Measurements from ENCODE around the gene CORO2A. TPM values are rescaled to one million over a fixed set of nuclear protein-coding genes. Genes with fewer than 3 reads are reported as not detected.
A peak's percentile ranks its signal among the peaks of the same experiment; 100 is the strongest.
"Not testable (repeated sequence)": the region's sequence is repeated elsewhere in the genome, so short reads cannot be mapped to it uniquely, and the experiment has no call there.

The CORO2A gene
- total RNA-seq, 2 experiments from 2014 or later = 6.8 to 8.5 TPM

- intact Hi-C loops (cut with DNase I, micrococcal nuclease) = no loop called here
- peak overlapping the region; percentile 35 for H3K4me3 ChIP-seq (ENCODE audit: low read length)
- peaks cover 43% of the 10 kb centered on the region for H3K4me1 ChIP-seq (ENCODE audit: insufficient read depth, low read length)
- Mint-ChIP-seq H3K27ac (no peak overlapping the region), H3K4me3 (no peak overlapping the region), H3K27me3 (no peaks in the 10 kb centered on the region), H3K36me3 (ENCODE audit: low read depth) (peaks cover 81% of the 10 kb centered on the region), H3K4me1 (ENCODE audit: low read depth) (peaks cover 57% of the 10 kb centered on the region), H3K9me3 (no peaks in the 10 kb centered on the region)
- ATAC-seq (ENCODE audit: poor library complexity) (no peak), DNase-seq (no peak)
- ChIA-PET POLR2A (interaction anchor here (3.4 kb wide), 1 partner anchor 10 kb away, joined by 16 read pairs; no protein-coding TSS in a partner anchor), CTCF (interaction anchor here (0.7 kb wide), 1 partner anchor 13 kb away, joined by 3 read pairs; no protein-coding TSS in a partner anchor)
- no peaks in the 10 kb centered on the region for H3K27me3 ChIP-seq (ENCODE audit: control insufficient read depth in 1 of 2, insufficient read depth in 2 of 2, low read length in 2 of 2)
- TF ChIP-seq CTCF (IDR thresholded peaks at IDR 0.05) = no peak
- no peaks in the 10 kb centered on the region for H3K9me3 ChIP-seq (ENCODE audit: control insufficient read depth in 1 of 2, insufficient read depth in 1 of 2, low read length in 2 of 2)
- peak overlapping the region in 1 of 2 donors; percentile 42 for H3K27ac ChIP-seq (ENCODE audit: low read depth in 1 of 2, low read length in 2 of 2)
- peaks cover 71% of the 10 kb centered on the region for H3K36me3 ChIP-seq (ENCODE audit: insufficient read depth, low read length)
These were observed 100.5 kb downstream of the CORO2A start for GRCh38 chr9:98091735-98092612.

DNA sequence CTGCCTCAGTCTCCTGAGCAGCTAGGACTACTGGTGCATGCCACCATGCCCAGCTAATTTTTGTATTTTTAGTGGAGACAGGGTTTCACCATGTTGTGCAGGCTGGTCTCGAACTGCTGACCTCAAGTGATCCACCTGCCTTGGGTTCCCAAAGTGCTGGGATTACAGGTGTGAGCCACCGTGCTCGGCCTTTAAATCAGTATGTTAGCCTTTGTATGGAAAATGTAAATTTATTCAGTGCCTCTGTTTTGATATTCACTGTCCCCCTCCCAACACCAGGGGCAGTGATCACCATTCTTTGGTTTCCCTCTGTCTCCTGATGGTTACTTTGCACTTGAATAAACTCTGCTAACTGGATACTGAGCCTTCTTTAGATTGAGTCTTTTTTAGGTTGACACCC is 101.8 kb downstream of the CORO2A start:
- CTCF ChIA-PET = interaction anchor here (1.6 kb wide), 1 partner anchor 11 kb away, joined by 7 read pairs; no protein-coding TSS in a partner anchor
- peaks cover 81% of the 10 kb centered on the region for H3K36me3 Mint-ChIP-seq (ENCODE audit: low read depth)
- H3K36me3 ChIP-seq (ENCODE audit: insufficient read depth, low read length) = peaks cover 70% of the 10 kb centered on the region
- H3K4me3 Mint-ChIP-seq; H3K27ac ChIP-seq (ENCODE audit: low read depth in 1 of 2, low read length in 2 of 2); intact Hi-C loops (cut with DNase I, micrococcal nuclease); DNase-seq; H3K9me3 Mint-ChIP-seq; H3K27me3 ChIP-seq (ENCODE audit: control insufficient read depth in 1 of 2, insufficient read depth in 2 of 2, low read length in 2 of 2); H3K4me3 ChIP-seq (ENCODE audit: low read length); H3K27me3 Mint-ChIP-seq; H3K9me3 ChIP-seq (ENCODE audit: control insufficient read depth in 1 of 2, insufficient read depth in 1 of 2, low read length in 2 of 2): not testable (repeated sequence)
- ATAC-seq (ENCODE audit: poor library complexity) = peak; percentile 37
- H3K27ac Mint-ChIP-seq = peak overlapping the region; percentile 39
- peaks cover 52% of the 10 kb centered on the region for H3K4me1 Mint-ChIP-seq (ENCODE audit: low read depth)
- POLR2A ChIA-PET = interaction anchor here (1.0 to 3.4 kb wide), 2 partner anchors 11 to 166 kb away, joined by 3 to 16 read pairs; no protein-coding TSS in a partner anchor
- peaks cover 31% of the 10 kb centered on the region for H3K4me1 ChIP-seq (ENCODE audit: insufficient read depth, low read length)

DNA sequence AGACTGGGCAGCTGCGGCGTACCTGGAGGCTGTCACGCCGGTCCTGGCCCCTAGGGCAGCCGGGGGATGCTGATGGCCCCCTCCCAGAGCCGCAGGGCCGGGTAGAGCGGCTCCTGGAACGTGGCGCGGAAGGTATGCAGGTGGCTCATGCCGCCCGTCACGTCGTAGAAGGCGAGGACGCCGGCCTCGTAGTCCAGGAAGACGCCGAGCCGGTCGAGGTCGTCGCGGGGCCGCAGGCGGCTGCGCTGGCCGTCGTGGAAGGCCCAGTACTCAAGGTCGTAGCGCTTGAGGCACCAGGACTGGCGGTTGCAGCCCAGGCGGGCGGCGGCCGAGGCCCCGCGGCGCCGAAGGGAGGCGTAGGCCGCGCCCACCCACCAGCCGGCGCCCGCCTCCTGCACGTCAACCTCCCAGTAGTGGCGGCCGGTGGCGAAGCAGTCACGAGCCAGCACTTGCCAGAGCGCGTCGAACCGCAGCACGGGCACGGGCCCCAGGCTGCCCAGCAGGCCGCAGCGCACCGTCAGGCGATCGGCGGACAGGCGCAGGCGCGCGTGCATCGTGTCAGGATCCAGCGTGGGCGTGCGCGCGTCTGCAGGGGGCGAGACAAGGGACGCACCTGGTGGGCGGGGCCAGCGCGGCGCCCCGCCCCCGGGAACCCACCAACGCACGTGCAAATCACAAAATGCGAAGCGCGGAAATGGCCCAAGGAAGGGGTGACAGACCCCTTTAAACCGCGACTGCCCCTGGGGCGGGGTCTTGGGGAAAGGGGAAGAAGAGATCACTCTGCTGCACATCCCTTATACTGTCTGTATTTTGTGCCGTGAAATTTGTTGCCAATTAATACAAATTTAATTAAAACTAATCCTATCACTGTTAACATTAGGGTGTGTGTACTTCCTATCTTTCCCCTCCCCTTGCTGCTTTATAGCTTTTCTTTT is 104.8 kb downstream of the CORO2A start:
- TF ChIP-seq CTCF (IDR thresholded peaks at IDR 0.05) = no peak
- intact Hi-C loops (cut with DNase I, micrococcal nuclease) = no loop called here
- Mint-ChIP-seq H3K36me3 (ENCODE audit: low read depth) (peaks cover 85% of the 10 kb centered on the region), H3K27me3 (no peaks in the 10 kb centered on the region), H3K4me1 (ENCODE audit: low read depth) (peaks cover 47% of the 10 kb centered on the region), H3K9me3 (no peaks in the 10 kb centered on the region), H3K27ac (peak overlapping the region; percentile 60), H3K4me3 (no peak overlapping the region)
- ChIA-PET POLR2A (interaction anchor here (1.0 to 4.4 kb wide), 3 partner anchors 11 to 32 kb away, joined by 3 to 18 read pairs (median 4); partner anchors contain the start of gene TRIM14), CTCF (interaction anchor here (0.6 kb wide), 1 partner anchor 978 kb away, joined by 4 read pairs; no protein-coding TSS in a partner anchor)
- ATAC-seq (ENCODE audit: poor library complexity) (peak; percentile 64), DNase-seq (peak in 8 of 14 experiments; percentile 17 to 64 (median 40))
- H3K9me3 ChIP-seq (ENCODE audit: control insufficient read depth in 1 of 2, insufficient read depth in 1 of 2, low read length in 2 of 2) = no peaks in the 10 kb centered on the region
- no peak overlapping the region for H3K27ac ChIP-seq (ENCODE audit: low read depth in 1 of 2, low read length in 2 of 2)
- peaks cover 73% of the 10 kb centered on the region for H3K36me3 ChIP-seq (ENCODE audit: insufficient read depth, low read length)
- H3K4me1 ChIP-seq (ENCODE audit: insufficient read depth, low read length) = peaks cover 5% of the 10 kb centered on the region
- H3K27me3 ChIP-seq (ENCODE audit: control insufficient read depth in 1 of 2, insufficient read depth in 2 of 2, low read length in 2 of 2) = no peaks in the 10 kb centered on the region
- no peak overlapping the region for H3K4me3 ChIP-seq (ENCODE audit: low read length)
